ENCODE data around the gene PRIMA1. TPM values are rescaled to one million over a fixed set of nuclear protein-coding genes. Genes with fewer than 3 reads are reported as not detected.

The PRIMA1 gene
- total and polyA plus RNA-seq, 10 of the 15 experiments (the other 5 are each of a cell fraction or from before 2014, with no cell fraction given), result not detected

- BruUV-seq (replicated peaks), result no TSS peak
- Histone ChIP-seq H2AFZ (ENCODE audit: control insufficient read depth, low read depth, low read length) (no peak overlapping the region), H3K79me2 (ENCODE audit: control insufficient read depth, insufficient read depth, low read length) (no peaks in the 10 kb centered on the region), H3K4me2 (ENCODE audit: control insufficient read depth, insufficient read depth) (no peak overlapping the region), H3K27ac (ENCODE audit: control insufficient read depth, insufficient read depth) (no peak overlapping the region), H3K4me3 (no peak overlapping the region), H3K9ac (ENCODE audit: control insufficient read depth, insufficient read depth, low read length) (no peak overlapping the region), H3K9me3 (replicated peaks; ENCODE audit: control insufficient read depth, insufficient read depth, low read length) (no peaks in the 10 kb centered on the region), H4K20me1 (ENCODE audit: control insufficient read depth, insufficient read depth) (no peaks in the 10 kb centered on the region), H3K27me3 (replicated peaks in 1 of 2; ENCODE audit: control insufficient read depth in 2 of 2, insufficient read depth in 2 of 2, low read length in 1 of 2) (no peaks in the 10 kb centered on the region; a peak in 1 of 4 replicates), H3K4me1 (ENCODE audit: control insufficient read depth, insufficient read depth, low read length) (no peaks in the 10 kb centered on the region), H3K36me3 (ENCODE audit: control insufficient read depth in 2 of 2, insufficient read depth in 2 of 2, low read length in 1 of 2) (no peaks in the 10 kb centered on the region)
- ATAC-seq (no peak), FAIRE-seq (no peak), DNase-seq (ENCODE audit: low read depth, low spot score) (no peak)
- no peak for TF ChIP-seq RELA (IDR thresholded peaks at IDR 0.05; ENCODE audit: borderline replicate concordance, partially characterized antibody)
- no peak for TF ChIP-seq JUND (IDR thresholded peaks at IDR 0.05; ENCODE audit: low read depth, low read length)
- TF ChIP-seq SIX5 (IDR thresholded peaks at IDR 0.05; ENCODE audit: low read depth, low read length, severe bottlenecking), result no peak
- no peak for TF ChIP-seq TCF7 (IDR thresholded peaks at IDR 0.05; ENCODE audit: borderline replicate concordance)
- TF ChIP-seq, protein P1, sequence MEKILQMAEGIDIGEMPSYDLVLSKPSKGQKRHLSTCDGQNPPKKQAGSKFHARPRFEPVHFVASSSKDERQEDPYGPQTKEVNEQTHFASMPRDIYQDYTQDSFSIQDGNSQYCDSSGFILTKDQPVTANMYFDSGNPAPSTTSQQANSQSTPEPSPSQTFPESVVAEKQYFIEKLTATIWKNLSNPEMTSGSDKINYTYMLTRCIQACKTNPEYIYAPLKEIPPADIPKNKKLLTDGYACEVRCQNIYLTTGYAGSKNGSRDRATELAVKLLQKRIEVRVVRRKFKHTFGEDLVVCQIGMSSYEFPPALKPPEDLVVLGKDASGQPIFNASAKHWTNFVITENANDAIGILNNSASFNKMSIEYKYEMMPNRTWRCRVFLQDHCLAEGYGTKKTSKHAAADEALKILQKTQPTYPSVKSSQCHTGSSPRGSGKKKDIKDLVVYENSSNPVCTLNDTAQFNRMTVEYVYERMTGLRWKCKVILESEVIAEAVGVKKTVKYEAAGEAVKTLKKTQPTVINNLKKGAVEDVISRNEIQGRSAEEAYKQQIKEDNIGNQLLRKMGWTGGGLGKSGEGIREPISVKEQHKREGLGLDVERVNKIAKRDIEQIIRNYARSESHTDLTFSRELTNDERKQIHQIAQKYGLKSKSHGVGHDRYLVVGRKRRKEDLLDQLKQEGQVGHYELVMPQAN (conservative IDR thresholded peaks at IDR 0.05), result no peak
- TF ChIP-seq MEF2A (IDR thresholded peaks at IDR 0.05; ENCODE audit: insufficient read depth, low read depth, low read length), result no peak
- TF ChIP-seq TBL1XR1 (IDR thresholded peaks at IDR 0.05; ENCODE audit: low read depth, low read length), result no peak
- TF ChIP-seq CREB1 (IDR thresholded peaks at IDR 0.05; ENCODE audit: low read depth), result no peak
- TF ChIP-seq, protein P2, sequence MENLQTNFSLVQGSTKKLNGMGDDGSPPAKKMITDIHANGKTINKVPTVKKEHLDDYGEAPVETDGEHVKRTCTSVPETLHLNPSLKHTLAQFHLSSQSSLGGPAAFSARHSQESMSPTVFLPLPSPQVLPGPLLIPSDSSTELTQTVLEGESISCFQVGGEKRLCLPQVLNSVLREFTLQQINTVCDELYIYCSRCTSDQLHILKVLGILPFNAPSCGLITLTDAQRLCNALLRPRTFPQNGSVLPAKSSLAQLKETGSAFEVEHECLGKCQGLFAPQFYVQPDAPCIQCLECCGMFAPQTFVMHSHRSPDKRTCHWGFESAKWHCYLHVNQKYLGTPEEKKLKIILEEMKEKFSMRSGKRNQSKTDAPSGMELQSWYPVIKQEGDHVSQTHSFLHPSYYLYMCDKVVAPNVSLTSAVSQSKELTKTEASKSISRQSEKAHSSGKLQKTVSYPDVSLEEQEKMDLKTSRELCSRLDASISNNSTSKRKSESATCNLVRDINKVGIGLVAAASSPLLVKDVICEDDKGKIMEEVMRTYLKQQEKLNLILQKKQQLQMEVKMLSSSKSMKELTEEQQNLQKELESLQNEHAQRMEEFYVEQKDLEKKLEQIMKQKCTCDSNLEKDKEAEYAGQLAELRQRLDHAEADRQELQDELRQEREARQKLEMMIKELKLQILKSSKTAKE (IDR thresholded peaks at IDR 0.05; ENCODE audit: low read depth, poor library complexity, severe bottlenecking), result no peak
- TF ChIP-seq TAF1 (IDR thresholded peaks at IDR 0.05; ENCODE audit: borderline replicate concordance, low read depth, low read length), result no peak
- no peak for TF ChIP-seq KLF5 (IDR thresholded peaks at IDR 0.05; ENCODE audit: partially characterized antibody)
- TF ChIP-seq EED (IDR thresholded peaks at IDR 0.05; ENCODE audit: low read depth), result no peak
- no peak for TF ChIP-seq RUNX3 (IDR thresholded peaks at IDR 0.05; ENCODE audit: low read length)
- no peak for TF ChIP-seq HDAC6 (IDR thresholded peaks at IDR 0.05; ENCODE audit: unreplicated experiment)
- TF ChIP-seq SREBF1 (IDR thresholded peaks at IDR 0.05; ENCODE audit: low read length), result no peak
- no peak for TF ChIP-seq ZSCAN29 (IDR thresholded peaks at IDR 0.05)
- intact Hi-C loops (cut with micrococcal nuclease; ENCODE audit: unreplicated experiment), result no loop called here
- in situ Hi-C loops (cut with MboI), result no loop called here
- CTCF ChIA-PET, result no interaction called here
- WGBS (ENCODE audit: insufficient coverage, insufficient replicate concordance, low lambda C conversion rate, missing lambda C conversion rate), result 69% methylated on average over 9 of the region's 9 CpGs
- SMC1A ChIA-PET (ENCODE audit: uncharacterized antibody, unreplicated experiment), result no interaction called here
- RAD21 ChIA-PET (ENCODE audit: unreplicated experiment), result no interaction called here
- POLR2A ChIA-PET, result no interaction called here
Measured at GRCh38 chr14:93725993-93726392, 62.3 kb downstream of the PRIMA1 start.

Measured in GM12878 (cell line).